ENCODE results near the gene SELE. TPM values are rescaled to one million over a fixed set of nuclear protein-coding genes. Genes with fewer than 3 reads are reported as not detected.
"Not testable (repeated sequence)": the region's sequence is repeated elsewhere in the genome, so short reads cannot be mapped to it uniquely, and the experiment has no call there.

Gene SELE
- total RNA-seq, 1 donor from 2014 or later, result not detected

GRCh38 chr1:169726851-169727250 is 7.0 kb downstream of the SELE start:
- no peak overlapping the region for H3K4me3 Mint-ChIP-seq (ENCODE audit: unreplicated experiment)
- no peaks in the 10 kb centered on the region for H3K36me3 Mint-ChIP-seq (ENCODE audit: unreplicated experiment)
- no peaks in the 10 kb centered on the region for H3K9me3 Mint-ChIP-seq (ENCODE audit: unreplicated experiment)
- H3K4me1 Mint-ChIP-seq (ENCODE audit: low read depth, unreplicated experiment), result no peaks in the 10 kb centered on the region
- no peaks in the 10 kb centered on the region for H3K27me3 Mint-ChIP-seq (ENCODE audit: unreplicated experiment)
- no peak for TF ChIP-seq CTCF (IDR thresholded peaks at IDR 0.05; ENCODE audit: partially characterized antibody, unreplicated experiment)
- H3K27ac Mint-ChIP-seq (ENCODE audit: unreplicated experiment), result no peak overlapping the region
- no peak for DNase-seq

DNA sequence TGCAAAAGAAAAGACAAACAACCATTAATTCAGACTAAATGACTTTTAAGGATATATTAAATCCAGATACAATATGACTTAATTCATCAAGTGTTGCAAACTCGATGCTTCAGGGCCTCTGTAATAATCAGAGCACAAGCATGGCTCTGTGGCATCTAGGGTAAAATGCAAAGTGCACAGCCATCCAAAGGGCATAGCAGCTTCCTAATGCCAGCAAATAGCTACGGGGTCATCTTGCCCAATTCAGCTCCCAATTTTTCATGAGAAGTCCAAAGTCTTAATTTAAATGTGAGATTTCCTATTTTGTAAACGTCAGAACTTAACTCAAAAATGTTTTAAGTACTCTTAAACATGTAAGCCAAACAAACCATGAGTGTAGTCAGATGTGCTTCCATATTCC is 7.9 kb downstream of the SELE start:
- no peak overlapping the region for H3K4me3 Mint-ChIP-seq (ENCODE audit: unreplicated experiment)
- no peaks in the 10 kb centered on the region for H3K36me3 Mint-ChIP-seq (ENCODE audit: unreplicated experiment)
- no peak for DNase-seq

DNA sequence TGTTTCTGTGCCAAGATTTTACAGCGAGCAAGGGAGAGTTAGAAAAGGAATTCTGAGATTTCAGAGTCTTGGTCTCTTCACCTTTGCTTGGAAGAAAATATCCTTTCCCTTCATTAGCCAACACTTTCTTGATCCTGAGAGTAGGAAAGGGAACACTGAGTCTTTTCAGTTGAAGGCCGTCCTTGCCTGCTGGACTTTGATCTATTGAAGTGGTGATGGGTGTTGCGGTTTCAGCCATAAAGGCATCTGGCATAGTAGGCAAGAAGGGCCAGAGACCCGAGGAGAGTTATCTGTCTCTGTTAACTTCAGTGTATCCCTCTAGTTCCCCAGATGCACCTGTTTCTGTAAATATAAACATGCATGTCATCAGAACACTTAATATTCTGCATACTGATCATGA is 9.7 kb downstream of the SELE start:
- Mint-ChIP-seq H3K9me3 (ENCODE audit: unreplicated experiment) (no peaks in the 10 kb centered on the region), H3K36me3 (ENCODE audit: unreplicated experiment) (no peaks in the 10 kb centered on the region), H3K27me3 (ENCODE audit: unreplicated experiment) (no peaks in the 10 kb centered on the region), H3K4me1 (ENCODE audit: low read depth, unreplicated experiment) (no peaks in the 10 kb centered on the region), H3K4me3 (ENCODE audit: unreplicated experiment) (no peak overlapping the region), H3K27ac (ENCODE audit: unreplicated experiment) (no peak overlapping the region)
- no peak for TF ChIP-seq CTCF (IDR thresholded peaks at IDR 0.05; ENCODE audit: partially characterized antibody, unreplicated experiment)
- DNase-seq, result no peak

More for the DNA sequence above, 7.9 kb downstream of the SELE start:
- Mint-ChIP-seq H3K27me3 (ENCODE audit: unreplicated experiment) (no peaks in the 10 kb centered on the region), H3K4me1 (ENCODE audit: low read depth, unreplicated experiment) (no peaks in the 10 kb centered on the region), H3K27ac (ENCODE audit: unreplicated experiment) (no peak overlapping the region), H3K9me3 (ENCODE audit: unreplicated experiment) (no peaks in the 10 kb centered on the region)
- TF ChIP-seq CTCF (IDR thresholded peaks at IDR 0.05; ENCODE audit: partially characterized antibody, unreplicated experiment), result no peak

GRCh38 chr1:169723763-169724162 is 10.1 kb downstream of the SELE start:
- H3K27ac Mint-ChIP-seq (ENCODE audit: unreplicated experiment), result no peak overlapping the region
- H3K4me1 Mint-ChIP-seq (ENCODE audit: low read depth, unreplicated experiment), result no peaks in the 10 kb centered on the region
- H3K9me3 Mint-ChIP-seq (ENCODE audit: unreplicated experiment), result no peaks in the 10 kb centered on the region
- H3K36me3 Mint-ChIP-seq (ENCODE audit: unreplicated experiment), result no peaks in the 10 kb centered on the region
- DNase-seq, result no peak
- no peak for TF ChIP-seq CTCF (IDR thresholded peaks at IDR 0.05; ENCODE audit: partially characterized antibody, unreplicated experiment)
- H3K27me3 Mint-ChIP-seq (ENCODE audit: unreplicated experiment), result no peaks in the 10 kb centered on the region
- H3K4me3 Mint-ChIP-seq (ENCODE audit: unreplicated experiment), result no peak overlapping the region

DNA sequence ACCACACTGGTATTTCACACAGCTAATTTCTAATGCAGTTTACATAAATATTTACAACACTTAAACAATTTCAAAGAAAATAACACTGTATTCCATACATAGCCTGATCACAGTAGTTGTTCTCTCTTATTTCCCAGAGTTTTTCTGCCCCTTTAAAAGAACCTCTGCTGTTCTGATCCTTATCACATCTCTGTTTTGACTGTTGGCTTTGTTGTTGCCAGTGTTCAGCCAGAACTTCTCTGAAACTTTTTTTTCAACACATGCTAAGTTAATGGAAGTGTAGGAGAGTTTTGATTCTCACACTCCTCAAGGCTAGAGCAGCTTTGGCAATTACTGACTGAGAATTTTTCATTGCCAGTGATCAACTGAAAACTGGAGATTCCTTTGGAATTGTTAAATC is 11.1 kb downstream of the SELE start:
- no peaks in the 10 kb centered on the region for H3K9me3 Mint-ChIP-seq (ENCODE audit: unreplicated experiment)
- no peaks in the 10 kb centered on the region for H3K27me3 Mint-ChIP-seq (ENCODE audit: unreplicated experiment)
- DNase-seq, result no peak
- no peak for TF ChIP-seq CTCF (IDR thresholded peaks at IDR 0.05; ENCODE audit: partially characterized antibody, unreplicated experiment)
- H3K36me3 Mint-ChIP-seq (ENCODE audit: unreplicated experiment), result no peaks in the 10 kb centered on the region
- H3K4me3 Mint-ChIP-seq (ENCODE audit: unreplicated experiment), result no peak overlapping the region
- H3K27ac Mint-ChIP-seq (ENCODE audit: unreplicated experiment), result no peak overlapping the region
- H3K4me1 Mint-ChIP-seq (ENCODE audit: low read depth, unreplicated experiment), result no peaks in the 10 kb centered on the region

DNA sequence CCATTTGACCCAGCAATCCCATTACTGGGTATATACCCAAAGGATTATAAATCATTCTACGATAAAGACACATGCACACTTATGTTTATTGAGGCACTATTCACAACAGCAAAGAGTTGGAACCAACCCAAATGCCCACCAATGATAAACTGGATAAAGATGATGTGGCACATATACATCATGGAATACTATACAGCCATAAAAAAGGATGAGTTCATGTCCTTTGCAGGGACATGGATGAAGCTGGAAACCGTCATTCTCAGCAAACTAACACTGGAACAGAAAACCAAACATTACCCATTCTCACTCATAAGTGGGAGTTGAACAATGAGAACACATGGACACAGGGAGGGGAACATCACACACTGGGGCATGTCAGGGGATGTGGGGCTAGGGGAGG is 18.8 kb downstream of the SELE start:
- DNase-seq; H3K27me3 Mint-ChIP-seq (ENCODE audit: unreplicated experiment); H3K4me3 Mint-ChIP-seq (ENCODE audit: unreplicated experiment); H3K9me3 Mint-ChIP-seq (ENCODE audit: unreplicated experiment); H3K27ac Mint-ChIP-seq (ENCODE audit: unreplicated experiment); H3K4me1 Mint-ChIP-seq (ENCODE audit: low read depth, unreplicated experiment); H3K36me3 Mint-ChIP-seq (ENCODE audit: unreplicated experiment): not testable (repeated sequence)

GRCh38 chr1:169713090-169713489 is 20.8 kb downstream of the SELE start:
- not testable (repeated sequence) for DNase-seq; H3K9me3 Mint-ChIP-seq (ENCODE audit: unreplicated experiment); H3K4me1 Mint-ChIP-seq (ENCODE audit: low read depth, unreplicated experiment); H3K27me3 Mint-ChIP-seq (ENCODE audit: unreplicated experiment); H3K4me3 Mint-ChIP-seq (ENCODE audit: unreplicated experiment); H3K36me3 Mint-ChIP-seq (ENCODE audit: unreplicated experiment); H3K27ac Mint-ChIP-seq (ENCODE audit: unreplicated experiment)

Data from glutamatergic neuron (in vitro differentiated cells).